ENCODE data around the gene TPO.
"Not testable (repeated sequence)": the region's sequence is repeated elsewhere in the genome, so short reads cannot be mapped to it uniquely, and the experiment has no call there.

The TPO gene

GRCh38 chr2:1561811-1562421 lies 148.7 kb downstream of the TPO start:
- H3K9me3 ChIP-seq (ENCODE audit: control insufficient read depth, low read length) = no peaks in the 10 kb centered on the region
- H3K4me1 ChIP-seq (ENCODE audit: control insufficient read depth, insufficient read depth, low read length) = no peaks in the 10 kb centered on the region
- H3K36me3 ChIP-seq (ENCODE audit: control insufficient read depth, insufficient read depth, low read length) = no peaks in the 10 kb centered on the region
- no peak overlapping the region for H3K4me3 ChIP-seq (ENCODE audit: low read length)
- H3K27me3 ChIP-seq (ENCODE audit: control insufficient read depth, insufficient read depth, low read length) = no peaks in the 10 kb centered on the region
- H3K9ac ChIP-seq (ENCODE audit: low read length) = no peak overlapping the region

- H3K9me3 ChIP-seq (ENCODE audit: control insufficient read depth, low read length) = peaks cover 3% of the 10 kb centered on the region
- H3K4me3 ChIP-seq (ENCODE audit: low read length) = no peak overlapping the region
- H3K9ac ChIP-seq (ENCODE audit: low read length) = no peak overlapping the region
- no peaks in the 10 kb centered on the region for H3K4me1 ChIP-seq (ENCODE audit: control insufficient read depth, insufficient read depth, low read length)
- H3K27me3 ChIP-seq (ENCODE audit: control insufficient read depth, insufficient read depth, low read length) = no peaks in the 10 kb centered on the region
- H3K36me3 ChIP-seq (ENCODE audit: control insufficient read depth, insufficient read depth, low read length) = no peaks in the 10 kb centered on the region
These were observed 150.0 kb downstream of the TPO start for GRCh38 chr2:1563084-1563857.

- Histone ChIP-seq H3K4me1 (ENCODE audit: control insufficient read depth, insufficient read depth, low read length) (no peaks in the 10 kb centered on the region), H3K9ac (ENCODE audit: low read length) (no peak overlapping the region), H3K9me3 (ENCODE audit: control insufficient read depth, low read length) (peaks cover 3% of the 10 kb centered on the region), H3K4me3 (ENCODE audit: low read length) (no peak overlapping the region), H3K27me3 (ENCODE audit: control insufficient read depth, insufficient read depth, low read length) (no peaks in the 10 kb centered on the region), H3K36me3 (ENCODE audit: control insufficient read depth, insufficient read depth, low read length) (no peaks in the 10 kb centered on the region)
These were observed 151.0 kb downstream of the TPO start for GRCh38 chr2:1563943-1564891.

GRCh38 chr2:1567556-1568344 lies 154.5 kb downstream of the TPO start:
- H3K36me3 ChIP-seq (ENCODE audit: control insufficient read depth, insufficient read depth, low read length) = no peaks in the 10 kb centered on the region

GRCh38 chr2:1568345-1568668 lies 155.0 kb downstream of the TPO start:
- not testable (repeated sequence) for H3K9me3 ChIP-seq (ENCODE audit: control insufficient read depth, low read length); H3K4me3 ChIP-seq (ENCODE audit: low read length); H3K4me1 ChIP-seq (ENCODE audit: control insufficient read depth, insufficient read depth, low read length); H3K36me3 ChIP-seq (ENCODE audit: control insufficient read depth, insufficient read depth, low read length); H3K9ac ChIP-seq (ENCODE audit: low read length); H3K27me3 ChIP-seq (ENCODE audit: control insufficient read depth, insufficient read depth, low read length)

More at GRCh38 chr2:1567556-1568344, 154.5 kb downstream of the TPO start:
- Histone ChIP-seq H3K4me3 (ENCODE audit: low read length) (no peak overlapping the region), H3K9me3 (ENCODE audit: control insufficient read depth, low read length) (peaks cover 3% of the 10 kb centered on the region), H3K4me1 (ENCODE audit: control insufficient read depth, insufficient read depth, low read length) (no peaks in the 10 kb centered on the region), H3K9ac (ENCODE audit: low read length) (no peak overlapping the region), H3K27me3 (ENCODE audit: control insufficient read depth, insufficient read depth, low read length) (no peaks in the 10 kb centered on the region)

- Histone ChIP-seq H3K4me3 (ENCODE audit: low read length) (no peak overlapping the region), H3K9me3 (ENCODE audit: control insufficient read depth, low read length) (peaks cover 3% of the 10 kb centered on the region), H3K27me3 (ENCODE audit: control insufficient read depth, insufficient read depth, low read length) (no peaks in the 10 kb centered on the region), H3K9ac (ENCODE audit: low read length) (no peak overlapping the region), H3K36me3 (ENCODE audit: control insufficient read depth, insufficient read depth, low read length) (no peaks in the 10 kb centered on the region), H3K4me1 (ENCODE audit: control insufficient read depth, insufficient read depth, low read length) (no peaks in the 10 kb centered on the region)
These were observed 156.7 kb downstream of the TPO start for GRCh38 chr2:1569879-1570450.

- no peak overlapping the region for H3K9ac ChIP-seq (ENCODE audit: low read length)
These were observed 158.5 kb downstream of the TPO start for GRCh38 chr2:1571477-1572417.

GRCh38 chr2:1572638-1573037 lies 159.4 kb downstream of the TPO start:
- H3K4me3 ChIP-seq (ENCODE audit: low read length) = no peak overlapping the region
- no peaks in the 10 kb centered on the region for H3K4me1 ChIP-seq (ENCODE audit: control insufficient read depth, insufficient read depth, low read length)
- no peaks in the 10 kb centered on the region for H3K9me3 ChIP-seq (ENCODE audit: control insufficient read depth, low read length)
- no peaks in the 10 kb centered on the region for H3K27me3 ChIP-seq (ENCODE audit: control insufficient read depth, insufficient read depth, low read length)
- no peaks in the 10 kb centered on the region for H3K36me3 ChIP-seq (ENCODE audit: control insufficient read depth, insufficient read depth, low read length)
- H3K9ac ChIP-seq (ENCODE audit: low read length) = no peak overlapping the region

More at GRCh38 chr2:1571477-1572417, 158.5 kb downstream of the TPO start:
- H3K4me1 ChIP-seq (ENCODE audit: control insufficient read depth, insufficient read depth, low read length) = no peaks in the 10 kb centered on the region
- no peaks in the 10 kb centered on the region for H3K27me3 ChIP-seq (ENCODE audit: control insufficient read depth, insufficient read depth, low read length)
- no peak overlapping the region for H3K4me3 ChIP-seq (ENCODE audit: low read length)
- H3K9me3 ChIP-seq (ENCODE audit: control insufficient read depth, low read length) = peaks cover 3% of the 10 kb centered on the region
- no peaks in the 10 kb centered on the region for H3K36me3 ChIP-seq (ENCODE audit: control insufficient read depth, insufficient read depth, low read length)

GRCh38 chr2:1577846-1578245 lies 164.6 kb downstream of the TPO start:
- no peaks in the 10 kb centered on the region for H3K9me3 ChIP-seq (ENCODE audit: control insufficient read depth, low read length)
- no peaks in the 10 kb centered on the region for H3K27me3 ChIP-seq (ENCODE audit: control insufficient read depth, insufficient read depth, low read length)
- no peak overlapping the region for H3K4me3 ChIP-seq (ENCODE audit: low read length)
- H3K9ac ChIP-seq (ENCODE audit: low read length) = no peak overlapping the region
- no peaks in the 10 kb centered on the region for H3K36me3 ChIP-seq (ENCODE audit: control insufficient read depth, insufficient read depth, low read length)
- H3K4me1 ChIP-seq (ENCODE audit: control insufficient read depth, insufficient read depth, low read length) = no peaks in the 10 kb centered on the region

- H3K4me1 ChIP-seq (ENCODE audit: control insufficient read depth, insufficient read depth, low read length); H3K9ac ChIP-seq (ENCODE audit: low read length); H3K9me3 ChIP-seq (ENCODE audit: control insufficient read depth, low read length); H3K4me3 ChIP-seq (ENCODE audit: low read length); H3K27me3 ChIP-seq (ENCODE audit: control insufficient read depth, insufficient read depth, low read length); H3K36me3 ChIP-seq (ENCODE audit: control insufficient read depth, insufficient read depth, low read length): not testable (repeated sequence)
These were observed 168.1 kb downstream of the TPO start for GRCh38 chr2:1581257-1581964.
